GM23338 (cell line): ENCODE results near the gene SCUBE2. TPM values are rescaled to one million over a fixed set of nuclear protein-coding genes. Genes with fewer than 3 reads are reported as not detected.

Source experiments
- ATAC-seq: fragments of 200-7000 bp; cut with Tn5 transposase; 3 replicates; pipeline ENCODE4 v1.9.1; 2020
- DNase-seq: peaks from one replicate; pipeline ENCODE4 v3.0.0-alpha.2; 2015; ENCODE audit warnings: low spot score
- H2AFZ ChIP-seq: fragments of 200-600 bp; sonication (generic); 2 replicates; pipeline ENCODE4 v1.8.0; 2016; ENCODE audit warnings: antibody characterized with exemption, mild to moderate bottlenecking, moderate library complexity
- H3F3A ChIP-seq: fragments of 200-600 bp; sonication (generic); replicated peaks from 2 replicates; pipeline ENCODE4 v1.8.0; 2017; ENCODE audit warnings: antibody characterized with exemption, mixed run types, low read depth
- H3K27ac ChIP-seq: fragments of 200-600 bp; sonication (generic); 2 replicates; pipeline ENCODE4 v1.6.1; 2016; ENCODE audit warnings: low read depth
- H3K27me3 ChIP-seq: fragments of 200-600 bp; sonication (generic); 2 replicates; pipeline ENCODE4 v1.8.0; 2016; ENCODE audit warnings: mild to moderate bottlenecking, mixed run types, moderate library complexity; ENCODE audit not compliant: insufficient read depth
- H3K36me3 ChIP-seq: fragments of 200-600 bp; sonication (generic); 2 replicates; pipeline ENCODE4 v1.8.0; 2016; ENCODE audit warnings: mild to moderate bottlenecking; ENCODE audit not compliant: insufficient read depth
- H3K4me1 ChIP-seq: fragments of 200-600 bp; sonication (generic); 2 replicates; pipeline ENCODE4 v1.8.0; 2016; ENCODE audit warnings: mild to moderate bottlenecking, moderate library complexity; ENCODE audit not compliant: insufficient read depth
- H3K4me2 ChIP-seq: fragments of 200-600 bp; sonication (generic); 2 replicates; pipeline ENCODE4 v1.7.1; 2017; ENCODE audit warnings: mixed run types
- H3K4me3 ChIP-seq: fragments of 200-600 bp; sonication (generic); 2 replicates; pipeline ENCODE4 v1.6.1; 2016; ENCODE audit warnings: mixed run types
- H3K79me2 ChIP-seq: fragments of 200-600 bp; sonication (generic); replicated peaks from 2 replicates; pipeline ENCODE4 v1.8.0; 2017; ENCODE audit warnings: mild to moderate bottlenecking; ENCODE audit not compliant: insufficient read depth
- H3K9me2 ChIP-seq: fragments of 200-600 bp; sonication (generic); 2 replicates; pipeline ENCODE4 v1.8.0; 2017; ENCODE audit not compliant: insufficient read depth
- H4K20me1 ChIP-seq: fragments of 200-600 bp; sonication (generic); replicated peaks from 2 replicates; pipeline ENCODE4 v1.8.0; 2017; ENCODE audit warnings: mild to moderate bottlenecking; ENCODE audit not compliant: insufficient read depth
- H3K27ac Mint-ChIP-seq: 2 replicates; pipeline ENCODE4 v1.8.0; 2020; ENCODE audit warnings: inconsistent platforms, mild to moderate bottlenecking, moderate library complexity, mixed read lengths
- H3K27me3 Mint-ChIP-seq: 3 replicates; pipeline ENCODE4 v1.8.0; 2022; ENCODE audit warnings: low read depth, mild to moderate bottlenecking, moderate library complexity, mixed read lengths, inconsistent platforms; ENCODE audit not compliant: insufficient read depth, poor library complexity
- H3K36me3 Mint-ChIP-seq: 3 replicates; pipeline ENCODE4 v1.8.0; 2021; ENCODE audit warnings: low read depth, mild to moderate bottlenecking, inconsistent platforms, moderate library complexity, mixed read lengths
- H3K4me1 Mint-ChIP-seq: 3 replicates; pipeline ENCODE4 v1.8.0; 2020; ENCODE audit warnings: mild to moderate bottlenecking, inconsistent platforms, mixed read lengths
- H3K4me3 Mint-ChIP-seq: 3 replicates; pipeline ENCODE4 v1.8.0; 2021; ENCODE audit warnings: moderate library complexity, mild to moderate bottlenecking, inconsistent platforms, mixed read lengths
- H3K9me3 Mint-ChIP-seq: 3 replicates; pipeline ENCODE4 v1.8.0; 2020; ENCODE audit warnings: moderate library complexity, mild to moderate bottlenecking, inconsistent platforms, mixed read lengths
- EZH2phosphoT487 ChIP-seq: fragments of 200-600 bp; sonication (generic); IDR thresholded peaks from one replicate; pipeline ENCODE4 v1.8.1; 2018; ENCODE audit warnings: antibody characterized with exemption; ENCODE audit not compliant: unreplicated experiment
- JUNB ChIP-seq: IDR thresholded peaks from one replicate; pipeline ENCODE4 v1.6.1; 2016; ENCODE audit warnings: antibody characterized with exemption; ENCODE audit not compliant: unreplicated experiment
- POLR2AphosphoS5 ChIP-seq: IDR thresholded peaks from 2 replicates; pipeline ENCODE4 v1.6.1; 2016; ENCODE audit warnings: antibody characterized with exemption, low read depth
- ZNF331 ChIP-seq: fragments of 250-450 bp; sonication (Bioruptor Pico); IDR thresholded peaks from 2 replicates; pipeline ENCODE4 v1.5.0; 2020; ENCODE audit warnings: low read depth, mild to moderate bottlenecking, moderate library complexity
- ZNF462 ChIP-seq: fragments of 250-450 bp; sonication (Bioruptor Pico); IDR thresholded peaks from 2 replicates; pipeline ENCODE4 v1.5.0; 2020; ENCODE audit warnings: mild to moderate bottlenecking, moderate library complexity
- polyA plus RNA-seq: library from polyadenylated mRNA; unstranded; fragments of >200 nt; fragmentation: Nextera tagmentation; extraction: Ambion mirVana; gene quantifications from 2 replicates; pipeline ENCODE4 v1.2.1, GENCODE V29; 2016
- total RNA-seq: library from RNA; depleted of rRNA; stranded (reverse); fragments of >200 nt; shearing (Covaris generic); gene quantifications from 2 replicates; pipeline ENCODE4 v1.2.3, GENCODE V29; 2014
- TF ChIP-seq, protein P1 (sequence below), 2 experiments: fragments of 200-600 bp in 1 of 2; sonication (generic) in 1 of 2; conservative IDR thresholded peaks; 2 replicates each; pipeline versions ENCODE4 v1.5.1 to v1.6.1; 2016 to 2017; ENCODE audit warnings: antibody characterized with exemption in 2 of 2, low read depth in 2 of 2, mild to moderate bottlenecking in 2 of 2, moderate library complexity in 1 of 2

SCUBE2 gene
- total and polyA plus RNA-seq, 2 experiments from 2014 or later = 0.47 to 0.63 TPM

- TF ChIP-seq, protein P1, sequence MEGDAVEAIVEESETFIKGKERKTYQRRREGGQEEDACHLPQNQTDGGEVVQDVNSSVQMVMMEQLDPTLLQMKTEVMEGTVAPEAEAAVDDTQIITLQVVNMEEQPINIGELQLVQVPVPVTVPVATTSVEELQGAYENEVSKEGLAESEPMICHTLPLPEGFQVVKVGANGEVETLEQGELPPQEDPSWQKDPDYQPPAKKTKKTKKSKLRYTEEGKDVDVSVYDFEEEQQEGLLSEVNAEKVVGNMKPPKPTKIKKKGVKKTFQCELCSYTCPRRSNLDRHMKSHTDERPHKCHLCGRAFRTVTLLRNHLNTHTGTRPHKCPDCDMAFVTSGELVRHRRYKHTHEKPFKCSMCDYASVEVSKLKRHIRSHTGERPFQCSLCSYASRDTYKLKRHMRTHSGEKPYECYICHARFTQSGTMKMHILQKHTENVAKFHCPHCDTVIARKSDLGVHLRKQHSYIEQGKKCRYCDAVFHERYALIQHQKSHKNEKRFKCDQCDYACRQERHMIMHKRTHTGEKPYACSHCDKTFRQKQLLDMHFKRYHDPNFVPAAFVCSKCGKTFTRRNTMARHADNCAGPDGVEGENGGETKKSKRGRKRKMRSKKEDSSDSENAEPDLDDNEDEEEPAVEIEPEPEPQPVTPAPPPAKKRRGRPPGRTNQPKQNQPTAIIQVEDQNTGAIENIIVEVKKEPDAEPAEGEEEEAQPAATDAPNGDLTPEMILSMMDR (conservative IDR thresholded peaks at IDR 0.05; ENCODE audit: low read depth in 2 of 2) = no peak
- TF ChIP-seq JUNB (no peak), ZNF331 (CRISPR knock-in tag) (no peak), ZNF462 (CRISPR knock-in tag) (no peak), EZH2phosphoT487 (no peak), POLR2AphosphoS5 (no peak)
- DNase-seq (no peak), ATAC-seq (no peak)
- Histone ChIP-seq H3K4me1 (no peaks in the 10 kb centered on the region), H2AFZ (no peak overlapping the region), H3K27ac (no peak overlapping the region), H3F3A (no peaks in the 10 kb centered on the region), H3K79me2 (no peaks in the 10 kb centered on the region), H3K27me3 (no peaks in the 10 kb centered on the region), H3K4me2 (no peak overlapping the region), H3K36me3 (no peaks in the 10 kb centered on the region), H3K4me3 (no peak overlapping the region), H3K9me2 (no peaks in the 10 kb centered on the region), H4K20me1 (no peaks in the 10 kb centered on the region)
- Mint-ChIP-seq H3K27me3 (peaks cover 6% of the 10 kb centered on the region), H3K4me1 (peaks cover 23% of the 10 kb centered on the region; the same call in 2 of the 3 replicates), H3K27ac (no peak overlapping the region), H3K36me3 (no peaks in the 10 kb centered on the region), H3K4me3 (no peak overlapping the region), H3K9me3 (no peaks in the 10 kb centered on the region; the same call in 2 of the 3 replicates)
Observed at GRCh38 chr11:9070749-9071491, 20.5 kb downstream of the SCUBE2 start.
